Smooth muscle cell (in vitro differentiated cells): ENCODE results near the gene CEPT1. TPM values are rescaled to one million over a fixed set of nuclear protein-coding genes. Genes with fewer than 3 reads are reported as not detected.

Source experiments
- DNase-seq: peaks from one replicate; lab custom pipeline; 2025; ENCODE audit not compliant: unreplicated experiment; lab: John Stamatoyannopoulos, UW
- H2AFZ ChIP-seq: fragments of 200-600 bp; sonication (generic); 2 replicates; pipeline ENCODE4 v1.6.0; 2016; ENCODE audit warnings: antibody characterized with exemption, low read depth, mild to moderate bottlenecking
- H3F3A ChIP-seq: fragments of 200-600 bp; sonication (generic); 2 replicates; pipeline ENCODE4 v1.6.0; 2017; ENCODE audit warnings: antibody characterized with exemption, low read depth
- H3K27ac ChIP-seq: fragments of 200-600 bp; sonication (generic); 2 replicates; pipeline ENCODE4 v1.5.1; 2016; ENCODE audit warnings: low read depth, mild to moderate bottlenecking
- H3K27me3 ChIP-seq: fragments of 200-600 bp; sonication (generic); 2 replicates; pipeline ENCODE4 v1.6.1; 2016; ENCODE audit warnings: low read depth, mild to moderate bottlenecking
- H3K36me3 ChIP-seq: fragments of 200-600 bp; sonication (generic); 2 replicates; pipeline ENCODE4 v1.5.1; 2016; ENCODE audit warnings: low read depth
- H3K4me1 ChIP-seq: fragments of 200-600 bp; sonication (generic); 2 replicates; pipeline ENCODE4 v1.5.1; 2016; ENCODE audit warnings: low read depth
- H3K4me2 ChIP-seq: fragments of 200-600 bp; sonication (generic); 2 replicates; pipeline ENCODE4 v1.6.0; 2016; ENCODE audit warnings: mild to moderate bottlenecking
- H3K4me3 ChIP-seq: fragments of 200-600 bp; sonication (generic); 2 replicates; pipeline ENCODE4 v1.5.1; 2016; ENCODE audit warnings: mild to moderate bottlenecking
- H3K79me2 ChIP-seq: fragments of 200-600 bp; sonication (generic); 2 replicates; pipeline ENCODE4 v1.6.0; 2016; ENCODE audit warnings: low read depth, mild to moderate bottlenecking
- H3K9ac ChIP-seq: fragments of 200-600 bp; sonication (generic); 2 replicates; pipeline ENCODE4 v1.6.0; 2016; ENCODE audit warnings: low read depth
- H3K9me3 ChIP-seq: fragments of 200-600 bp; sonication (generic); replicated peaks from 2 replicates; pipeline ENCODE4 v1.5.1; 2016; ENCODE audit warnings: low read depth
- H4K20me1 ChIP-seq: fragments of 200-600 bp; sonication (generic); 2 replicates; pipeline ENCODE4 v1.6.0; 2016; ENCODE audit warnings: low read depth
- CTCF ChIP-seq: fragments of 200-600 bp; sonication (generic); IDR thresholded peaks from 2 replicates; pipeline ENCODE4 v1.5.1; 2017; ENCODE audit warnings: borderline replicate concordance, mild to moderate bottlenecking, antibody characterized with exemption; ENCODE audit not compliant: insufficient read depth, poor library complexity, severe bottlenecking
- WGBS: methylation state at CpG from one replicate; pipeline ENCODE4 v1.1.7; 2016; ENCODE audit warnings: low lambda C conversion rate; 5-methylcytosine and 5-hydroxymethylcytosine counted together
- polyA plus RNA-seq: library from polyadenylated mRNA; unstranded; fragments of >200 nt; fragmentation: Nextera tagmentation; extraction: Ambion mirVana; gene quantifications from 2 replicates; pipeline ENCODE4 v1.2.1, GENCODE V29; 2016
- total RNA-seq: library from RNA; depleted of rRNA; stranded (reverse); fragments of >200 nt; gene quantifications from 2 replicates; pipeline ENCODE4 v1.2.3, GENCODE V29; 2014

CEPT1 gene
- total and polyA plus RNA-seq, 2 experiments from 2014 or later = 19.4 to 36.8 TPM

- WGBS = 50% methylated on average over 6 of the region's 6 CpGs
- DNase-seq = no peak
- no peaks in the 10 kb centered on the region for H3K27me3 ChIP-seq
- no peaks in the 10 kb centered on the region for H3K79me2 ChIP-seq
- no peaks in the 10 kb centered on the region for H3F3A ChIP-seq
- no peak overlapping the region for H3K27ac ChIP-seq
- no peak overlapping the region for H3K9ac ChIP-seq
- H3K4me3 ChIP-seq = no peak overlapping the region
- no peaks in the 10 kb centered on the region for H3K9me3 ChIP-seq
- peaks cover 8% of the 10 kb centered on the region for H3K4me1 ChIP-seq
- H3K4me2 ChIP-seq = no peak overlapping the region
- no peaks in the 10 kb centered on the region for H4K20me1 ChIP-seq
- H3K36me3 ChIP-seq = no peaks in the 10 kb centered on the region
- no peak overlapping the region for H2AFZ ChIP-seq
- peak; percentile 22 for TF ChIP-seq CTCF
Observed at GRCh38 chr1:111197598-111198284, 57.7 kb downstream of the CEPT1 start.

GRCh38 chr1:111198836-111199235 is 58.8 kb downstream of the CEPT1 start:
- TF ChIP-seq CTCF = no peak
- H3K79me2 ChIP-seq = no peaks in the 10 kb centered on the region
- H3K4me2 ChIP-seq = no peak overlapping the region
- H3K4me1 ChIP-seq = no peaks in the 10 kb centered on the region
- H3K36me3 ChIP-seq = no peaks in the 10 kb centered on the region
- H3K27ac ChIP-seq = no peak overlapping the region
- H3K9me3 ChIP-seq = no peaks in the 10 kb centered on the region
- H3K9ac ChIP-seq = no peak overlapping the region
- DNase-seq = no peak
- H3K4me3 ChIP-seq = no peak overlapping the region
- no peaks in the 10 kb centered on the region for H3F3A ChIP-seq
- no peaks in the 10 kb centered on the region for H4K20me1 ChIP-seq
- WGBS = 93% methylated on average over 5 of the region's 5 CpGs
- no peaks in the 10 kb centered on the region for H3K27me3 ChIP-seq
- H2AFZ ChIP-seq = no peak overlapping the region

GRCh38 chr1:111199329-111199728 is 59.3 kb downstream of the CEPT1 start:
- DNase-seq = no peak
- TF ChIP-seq CTCF = no peak
- WGBS = 95% methylated on average over 3 of the region's 3 CpGs

More at GRCh38 chr1:111199329-111199728, 59.3 kb downstream of the CEPT1 start:
- H3K4me1 ChIP-seq = no peaks in the 10 kb centered on the region
- no peak overlapping the region for H3K9ac ChIP-seq
- H4K20me1 ChIP-seq = no peaks in the 10 kb centered on the region
- no peak overlapping the region for H2AFZ ChIP-seq
- no peaks in the 10 kb centered on the region for H3K27me3 ChIP-seq
- no peaks in the 10 kb centered on the region for H3F3A ChIP-seq
- no peaks in the 10 kb centered on the region for H3K36me3 ChIP-seq
- no peak overlapping the region for H3K4me2 ChIP-seq
- H3K79me2 ChIP-seq = no peaks in the 10 kb centered on the region
- no peaks in the 10 kb centered on the region for H3K9me3 ChIP-seq
- no peak overlapping the region for H3K27ac ChIP-seq
- no peak overlapping the region for H3K4me3 ChIP-seq
